EL (cell line): ENCODE data around the gene P3H4.
"Not testable (repeated sequence)": the region's sequence is repeated elsewhere in the genome, so short reads cannot be mapped to it uniquely, and the experiment has no call there.

ENCODE experiments used
- DNase-seq: peaks from one replicate; pipeline ENCODE4 v3.0.0-alpha.2; 2016

The P3H4 gene

DNA sequence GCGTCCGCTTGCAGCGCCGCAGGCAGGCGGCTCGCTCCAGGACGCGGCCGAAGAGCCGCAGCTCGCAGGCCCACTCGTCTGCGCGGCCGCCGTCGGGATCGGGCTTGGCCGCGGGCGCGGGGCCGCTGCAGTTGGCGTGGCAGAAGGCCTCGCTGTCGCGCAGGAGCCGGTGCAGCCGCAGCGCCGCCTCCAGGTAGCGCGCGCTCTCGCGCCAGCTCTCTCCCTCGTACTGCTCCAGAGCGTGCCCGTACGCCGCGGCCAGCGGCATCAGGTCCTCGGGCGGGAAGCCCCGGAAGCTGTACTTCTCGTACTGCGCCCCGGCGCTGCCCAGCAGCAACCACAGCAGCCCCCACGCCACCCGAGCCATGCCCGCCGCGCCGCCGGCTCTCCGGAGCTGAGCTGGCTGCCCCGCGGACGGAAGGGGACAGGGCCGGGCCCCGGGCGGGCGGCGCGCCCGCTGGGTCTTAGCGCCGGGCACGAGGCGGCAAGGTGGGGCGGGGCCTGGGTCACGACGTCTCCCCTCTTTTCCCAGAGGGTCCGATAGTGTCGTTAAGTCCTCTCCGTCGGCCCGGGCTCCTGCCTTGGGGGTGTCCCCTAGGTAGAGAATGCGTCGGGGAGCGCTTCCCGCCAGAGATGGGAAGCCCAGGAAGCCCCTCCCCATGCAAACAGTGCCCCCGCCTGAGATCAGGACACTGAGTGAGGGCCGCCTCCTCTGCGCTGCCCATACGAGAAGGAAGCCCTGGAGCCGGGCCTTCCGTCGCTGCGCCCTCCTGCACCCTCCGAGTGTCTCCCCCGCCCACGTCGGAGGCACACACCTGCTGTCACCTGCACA, at the start of gene P3H4:
Gene P3H4, minus strand, starts transcription at position 401 of the 832 bp plus-strand sequence. Its CDS starts 34 bp downstream, at position 367.
- DNase-seq = peak; percentile 80

DNA sequence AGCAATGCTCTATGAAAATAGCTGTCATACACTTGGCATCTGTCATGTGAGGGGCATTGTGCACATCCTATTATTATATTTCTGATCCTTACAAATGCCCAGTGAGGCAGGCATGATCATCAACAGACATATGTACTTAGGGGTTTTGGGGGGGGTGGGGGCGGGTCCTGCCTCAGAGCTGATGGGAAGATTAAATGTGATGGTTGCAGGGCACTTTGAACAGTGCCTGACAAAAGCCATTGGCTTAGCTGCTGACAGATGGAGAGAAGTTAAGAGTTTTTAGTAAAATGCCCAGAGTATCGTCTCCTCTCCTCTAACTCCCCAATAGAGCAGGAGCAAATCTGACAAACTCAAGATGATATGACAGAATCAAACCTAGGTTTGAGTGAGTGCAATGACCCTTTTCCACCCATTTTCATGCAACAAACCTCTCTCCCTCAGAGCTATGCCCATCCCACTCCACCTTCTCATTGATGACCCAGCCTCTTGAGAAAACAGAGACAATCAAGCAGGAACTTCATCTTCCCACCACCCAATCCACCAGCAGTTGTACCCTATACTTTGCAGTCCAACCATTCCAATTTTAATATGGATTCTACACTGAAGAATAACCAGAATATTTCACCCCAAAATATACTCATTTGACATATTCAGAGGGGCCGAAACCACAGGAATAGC, 48.6 kb upstream of the P3H4 start:
- DNase-seq = no peak

DNA sequence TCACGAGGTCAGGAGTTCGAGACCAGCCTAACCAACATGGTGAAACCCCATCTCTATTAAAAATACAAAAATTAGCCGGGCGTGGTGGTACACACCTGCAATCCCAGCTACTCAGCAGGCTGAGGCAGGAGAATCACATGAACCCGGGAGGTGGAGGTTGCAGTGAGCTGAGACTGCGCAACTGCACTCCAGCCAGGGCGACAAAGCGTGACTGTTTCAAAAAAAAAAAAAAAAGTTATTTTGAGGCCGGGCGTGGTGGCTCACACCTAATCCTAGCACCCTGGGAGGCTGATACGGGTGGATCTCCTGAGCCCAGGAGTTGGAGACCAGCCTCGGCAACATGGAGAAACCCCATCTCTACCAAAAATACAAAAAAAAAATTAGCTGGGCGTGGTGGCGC, 39.6 kb upstream of the P3H4 start:
- not testable (repeated sequence) for DNase-seq

DNA sequence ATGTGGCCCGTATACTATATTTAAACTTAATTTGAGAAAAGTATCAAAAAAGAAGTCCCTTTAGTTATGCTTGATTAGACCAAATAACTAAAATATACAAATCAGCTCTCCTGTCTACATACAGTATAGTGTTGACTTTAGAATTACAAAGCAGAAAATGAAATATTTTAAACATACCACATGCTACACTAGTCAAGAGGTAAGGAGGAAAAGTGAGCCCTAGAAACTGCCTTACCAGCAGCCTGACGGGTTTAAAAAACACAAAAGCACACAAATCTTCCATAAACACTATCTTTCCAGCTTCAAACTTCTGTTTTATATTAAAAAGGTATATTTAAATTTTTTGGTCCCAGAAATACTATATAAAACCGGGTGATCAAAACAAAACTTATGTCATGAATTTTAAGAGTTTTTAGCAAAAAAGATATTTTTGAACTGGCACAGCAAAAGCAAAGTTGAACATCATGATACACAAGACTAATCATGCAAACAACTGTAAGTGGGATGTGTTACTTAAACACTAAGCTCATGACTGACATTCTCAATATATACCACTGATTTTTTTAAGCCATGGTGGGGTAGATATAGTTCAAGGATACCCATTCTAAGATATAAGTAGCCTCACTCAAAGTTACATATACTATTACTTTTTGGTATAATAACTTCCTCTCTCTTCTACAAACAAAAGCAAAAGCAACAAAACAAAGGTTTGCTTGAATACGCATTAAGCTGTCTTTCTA, 37.7 kb upstream of the P3H4 start:
- no peak for DNase-seq

- no peak for DNase-seq
These were observed 37.0 kb upstream of the P3H4 start for GRCh38 chr17:41848788-41849187.

DNA sequence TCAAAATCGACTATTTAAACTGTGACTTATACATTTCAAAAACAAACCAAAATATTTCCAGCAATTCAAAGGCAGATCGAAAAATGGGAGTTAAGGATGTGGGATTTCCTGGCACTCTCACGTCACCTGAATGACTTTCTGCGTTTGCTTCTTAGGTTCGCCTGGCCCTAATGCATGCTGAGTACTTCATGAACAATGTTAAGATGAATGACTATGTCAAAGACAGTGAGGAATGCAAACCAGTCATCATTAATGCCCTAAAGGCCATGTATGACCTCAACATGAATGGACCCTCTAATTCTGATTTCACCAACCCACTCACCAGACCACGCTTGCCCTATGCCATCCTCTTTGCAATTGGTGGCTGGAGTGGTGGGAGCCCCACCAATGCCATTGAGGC, 33.2 kb upstream of the P3H4 start:
- DNase-seq = peak; percentile 55

- not testable (repeated sequence) for DNase-seq
These were observed 29.0 kb upstream of the P3H4 start for GRCh38 chr17:41840781-41841180.

DNA sequence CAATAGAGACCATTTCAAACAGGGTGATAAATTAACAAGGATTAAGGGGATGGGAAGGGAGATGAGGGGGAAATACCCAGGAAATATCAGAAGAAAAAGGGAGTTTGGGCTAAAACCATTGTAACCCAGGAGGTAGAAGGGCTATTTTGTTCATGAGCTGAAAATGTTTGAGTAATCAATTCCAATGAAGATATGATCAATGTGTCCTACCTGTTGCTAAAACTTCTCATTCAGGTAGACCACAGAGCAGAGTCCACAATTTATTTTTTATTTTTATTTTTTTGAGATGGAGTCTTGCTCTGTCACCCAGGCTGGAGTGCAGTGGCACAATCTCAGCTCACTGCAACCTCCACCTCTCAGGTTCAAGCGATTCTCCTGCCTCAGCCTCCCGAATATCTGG, 27.7 kb upstream of the P3H4 start:
- DNase-seq = not testable (repeated sequence)

DNA sequence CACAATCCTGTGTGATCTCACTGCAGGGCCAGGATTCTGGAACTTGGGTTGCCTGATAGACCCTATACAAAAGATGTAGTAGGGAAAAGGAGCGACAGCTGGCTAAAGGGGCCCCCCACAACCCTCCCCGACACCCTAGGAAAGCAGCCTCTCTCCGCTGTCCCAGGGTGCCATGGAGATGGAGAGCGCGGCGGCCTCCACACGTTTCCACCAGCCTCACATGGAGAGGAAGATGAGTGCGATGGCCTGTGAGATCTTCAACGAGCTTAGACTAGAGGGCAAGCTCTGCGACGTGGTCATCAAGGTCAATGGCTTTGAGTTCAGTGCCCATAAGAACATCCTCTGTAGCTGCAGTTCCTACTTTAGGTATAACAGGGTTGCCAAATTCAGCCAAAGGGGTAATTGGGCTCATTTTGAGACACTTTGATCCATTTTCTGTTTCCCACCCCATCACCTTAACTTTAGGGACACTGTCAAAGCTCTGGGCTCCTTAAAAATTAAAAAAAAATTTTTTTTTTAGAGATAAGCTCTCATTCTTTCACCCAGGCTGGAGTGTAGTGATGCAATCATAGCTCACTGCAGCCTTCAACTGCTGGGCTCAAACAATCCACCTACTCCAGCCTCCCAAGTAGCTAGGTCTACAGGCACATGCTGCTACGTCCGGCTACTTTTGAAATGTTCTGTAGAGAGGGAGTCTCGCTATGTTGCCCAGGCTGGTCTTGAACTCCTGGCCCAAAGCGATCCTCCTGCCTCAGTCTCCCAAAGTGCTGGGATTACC, 26.2 kb upstream of the P3H4 start, which contains the start of gene KLHL10:
Gene KLHL10, plus strand, starts transcription at position 65 of the 778 bp plus-strand sequence. Its CDS starts 108 bp downstream, at position 173.
- DNase-seq = no peak

DNA sequence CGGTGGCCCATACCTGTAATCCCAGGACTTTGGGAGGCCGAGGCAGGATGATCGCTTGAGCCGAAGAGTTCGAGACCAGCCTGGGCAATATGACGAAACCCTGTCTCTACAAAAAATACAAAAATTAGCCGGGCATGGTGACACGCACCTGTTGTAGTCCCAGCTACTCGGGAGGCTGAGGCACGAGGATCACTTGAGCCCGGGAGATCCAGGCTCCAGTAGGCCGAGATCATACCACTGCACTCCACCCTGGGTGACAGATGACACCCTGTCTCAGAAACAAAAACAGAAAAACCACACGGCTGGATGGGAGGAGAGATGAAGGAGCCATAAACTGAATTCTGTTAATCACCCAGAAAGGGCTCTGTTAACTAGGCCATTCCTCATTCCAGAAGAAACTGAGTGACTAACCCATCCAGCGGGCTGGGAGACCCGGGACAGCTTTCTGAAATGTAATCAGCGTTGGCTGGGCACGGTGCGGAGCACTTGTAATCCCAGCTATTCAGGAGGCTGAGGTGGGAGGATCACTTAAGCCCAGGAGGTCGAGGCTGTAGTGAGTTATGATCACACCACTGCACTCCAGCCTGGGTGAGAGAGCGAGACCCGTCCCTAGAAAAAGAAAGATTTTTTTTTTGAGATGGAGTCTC, 24.9 kb upstream of the P3H4 start:
- DNase-seq = no peak

GRCh38 chr17:41835800-41836549, 24.2 kb upstream of the P3H4 start, which contains the start of gene NT5C3B:
NT5C3B (minus strand) TSS chr17:41836232; CDS start chr17:41836193, 39 bp downstream.
- peak; percentile 71 for DNase-seq

GRCh38 chr17:41835214-41835799, 23.6 kb upstream of the P3H4 start:
- peak; percentile 37 for DNase-seq

DNA sequence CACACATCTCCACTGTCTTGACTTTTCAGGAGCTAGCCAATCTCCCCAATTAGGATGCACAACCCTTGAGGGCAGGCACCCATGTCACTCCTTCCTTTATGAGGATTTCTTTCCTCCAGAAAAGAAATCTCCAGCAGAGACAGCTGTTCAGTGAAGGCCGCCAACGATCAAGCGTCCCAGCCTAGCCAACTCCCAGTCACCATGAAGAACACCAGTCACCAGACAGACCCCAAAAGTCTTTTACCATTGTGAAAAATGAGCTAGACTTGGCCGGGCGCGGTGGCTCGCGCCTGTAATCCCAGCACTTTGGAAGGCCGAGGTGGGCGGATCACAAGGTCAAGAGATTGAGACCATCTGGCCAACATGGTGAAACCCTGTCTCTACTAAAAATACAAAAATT, 18.2 kb upstream of the P3H4 start:
- not testable (repeated sequence) for DNase-seq

DNA sequence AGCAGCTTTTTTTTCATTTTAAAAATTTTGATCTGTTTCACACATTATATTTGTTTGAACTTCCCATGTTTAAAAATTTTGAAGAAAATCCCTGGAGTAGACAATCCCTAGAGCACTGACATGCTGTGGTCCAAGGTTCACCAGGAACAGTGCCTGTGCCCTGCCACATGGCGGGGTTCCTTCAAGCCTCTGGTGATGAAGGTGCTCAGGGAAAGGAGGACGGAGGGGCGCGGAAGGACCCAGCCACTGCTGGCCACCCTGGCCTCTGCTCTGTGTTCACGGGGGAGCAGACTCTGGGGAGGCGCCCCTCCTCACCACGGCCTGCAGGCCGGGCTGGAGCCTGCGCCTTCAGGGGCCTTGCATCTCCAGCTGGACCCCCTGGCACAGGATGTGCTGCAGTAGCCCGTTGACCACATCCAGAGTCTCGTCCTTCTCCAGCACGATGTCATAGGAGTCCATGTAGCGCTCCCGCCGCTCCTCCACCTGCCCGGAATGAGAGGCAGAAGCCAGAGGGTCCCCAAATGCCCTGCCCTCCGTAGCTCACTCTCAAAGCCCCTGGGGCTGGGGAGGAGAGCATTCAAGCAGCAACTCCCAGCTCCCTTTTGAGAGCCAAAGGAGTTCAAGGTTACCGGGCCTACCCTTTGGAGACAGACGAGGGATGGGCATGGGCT, 13.6 kb upstream of the P3H4 start:
- DNase-seq = no peak

- no peak for DNase-seq
These were observed 12.3 kb upstream of the P3H4 start for GRCh38 chr17:41824086-41824485.

DNA sequence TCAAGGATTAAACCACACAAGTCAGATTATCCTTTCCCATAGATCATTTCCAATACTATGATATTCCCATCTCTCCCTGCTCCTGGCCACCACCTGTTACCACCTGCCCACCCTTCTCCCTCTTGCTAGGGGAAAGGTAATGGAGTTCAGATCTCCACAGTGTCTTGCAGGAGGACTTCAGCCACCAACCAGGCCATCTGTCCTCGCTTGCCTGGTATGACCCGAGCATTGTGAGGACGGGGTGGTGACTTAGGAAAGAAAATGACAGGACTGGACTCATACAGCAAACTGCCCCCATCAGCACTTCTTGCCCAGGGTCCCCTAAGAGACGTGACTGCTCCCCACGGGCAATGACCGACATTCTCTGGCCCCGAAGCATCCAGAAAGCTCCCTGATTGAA, 11.8 kb upstream of the P3H4 start:
- DNase-seq = no peak

GRCh38 chr17:41823141-41823524, 11.4 kb upstream of the P3H4 start:
- DNase-seq = no peak

GRCh38 chr17:41822216-41823140, 10.7 kb upstream of the P3H4 start:
- no peak for DNase-seq

GRCh38 chr17:41821776-41822175, 10.0 kb upstream of the P3H4 start:
- no peak for DNase-seq
